Measurements from ENCODE around the gene IVNS1ABP.
A peak's percentile ranks its signal among the peaks of the same experiment; 100 is the strongest.
"Not testable (repeated sequence)": the region's sequence is repeated elsewhere in the genome, so short reads cannot be mapped to it uniquely, and the experiment has no call there.

IVNS1ABP gene

DNA sequence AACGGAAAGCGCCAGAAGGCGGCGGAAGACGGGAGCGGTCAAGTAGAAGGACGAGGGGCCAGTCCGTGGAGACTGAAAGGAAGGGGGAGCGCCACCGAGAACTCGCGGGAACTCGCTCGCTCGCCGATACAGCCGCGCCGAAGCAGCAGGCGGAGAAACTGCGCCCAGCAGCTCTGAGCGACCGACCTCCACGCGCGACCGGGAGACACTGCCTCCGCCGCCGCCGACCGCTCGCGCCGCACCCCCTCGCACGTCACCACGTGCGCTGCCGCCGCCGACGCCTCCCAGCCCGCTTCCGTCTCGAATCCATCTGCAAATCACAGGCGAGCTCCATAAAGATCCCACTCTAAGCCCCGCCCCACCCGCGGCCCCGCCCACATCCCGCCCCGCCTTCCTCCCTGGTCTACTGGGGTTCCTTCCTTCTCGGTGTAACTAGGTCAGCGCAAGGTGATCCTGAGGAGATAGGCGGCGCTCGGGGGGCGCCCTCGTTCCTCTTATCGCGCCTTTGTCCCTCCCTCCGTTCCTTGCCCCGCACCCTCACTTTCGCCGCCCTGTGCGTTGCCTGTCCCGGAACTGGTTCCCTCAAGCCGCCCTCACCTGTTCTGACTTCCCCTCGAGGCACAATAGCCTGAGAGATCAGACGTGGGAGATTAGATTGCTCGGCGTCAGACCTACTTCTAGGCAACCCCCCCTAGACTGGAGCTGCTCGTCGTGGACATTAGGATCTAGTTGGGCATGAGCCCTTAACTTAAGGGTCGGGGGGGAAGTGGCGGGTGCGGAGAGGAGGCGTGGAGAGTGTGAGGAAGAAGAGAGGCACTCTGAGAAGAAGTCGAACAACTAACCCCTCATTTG is at the start of gene IVNS1ABP:
TSS of gene IVNS1ABP (minus strand) at position 210 of the 852 bp plus-strand sequence. CDS start 7,750 bp downstream, outside the sequence.
- DNase-seq (ENCODE audit: low read depth, low spot score), result peak; percentile 81

DNA sequence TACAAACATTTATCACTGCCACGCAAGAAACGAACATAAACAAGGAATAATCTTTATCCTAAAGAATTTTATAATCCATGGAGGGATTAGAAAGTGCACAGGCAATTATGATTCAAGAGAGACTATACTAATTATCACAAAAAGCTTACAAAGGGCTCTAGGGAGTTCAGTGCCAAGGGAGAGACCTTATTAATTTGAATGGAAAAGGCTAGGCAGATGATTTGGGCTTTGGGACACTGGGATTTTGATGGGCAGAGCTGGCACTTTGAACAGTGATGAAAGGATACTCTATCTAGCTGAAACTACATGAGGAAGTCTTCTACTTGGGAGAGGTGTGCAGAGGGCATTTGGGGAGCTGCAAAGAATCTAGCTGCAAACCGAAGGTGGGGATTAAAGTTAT is 48.9 kb upstream of the IVNS1ABP start:
- no peak for DNase-seq (ENCODE audit: low read depth, low spot score)

- DNase-seq (ENCODE audit: low read depth, low spot score), result not testable (repeated sequence)
Observed at GRCh38 chr1:185364528-185364927, 47.5 kb upstream of the IVNS1ABP start.

- no peak for DNase-seq (ENCODE audit: low read depth, low spot score)
Observed at GRCh38 chr1:185363205-185363604, 46.2 kb upstream of the IVNS1ABP start.

DNA sequence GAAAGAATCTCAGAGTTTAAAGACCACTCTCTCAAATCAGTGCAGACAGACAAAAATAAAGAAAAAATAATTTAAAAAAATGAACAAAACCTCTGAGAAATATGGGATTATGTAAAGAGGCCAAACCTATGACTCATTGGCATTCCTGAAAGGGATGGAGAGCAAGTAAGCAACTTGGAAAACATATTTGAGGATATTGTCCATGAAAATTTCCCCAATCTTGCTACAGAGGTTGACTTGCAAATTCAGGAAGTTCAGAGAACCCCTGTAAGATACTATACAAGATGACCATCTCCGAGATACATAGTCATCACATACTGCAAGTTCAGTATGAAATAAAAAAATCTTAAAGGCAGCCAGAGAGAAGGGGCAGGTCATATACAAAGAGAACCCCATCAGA is 43.7 kb upstream of the IVNS1ABP start:
- no peak for DNase-seq (ENCODE audit: low read depth, low spot score)

- no peak for DNase-seq (ENCODE audit: low read depth, low spot score)
Observed at GRCh38 chr1:185358957-185359356, 41.9 kb upstream of the IVNS1ABP start.

DNA sequence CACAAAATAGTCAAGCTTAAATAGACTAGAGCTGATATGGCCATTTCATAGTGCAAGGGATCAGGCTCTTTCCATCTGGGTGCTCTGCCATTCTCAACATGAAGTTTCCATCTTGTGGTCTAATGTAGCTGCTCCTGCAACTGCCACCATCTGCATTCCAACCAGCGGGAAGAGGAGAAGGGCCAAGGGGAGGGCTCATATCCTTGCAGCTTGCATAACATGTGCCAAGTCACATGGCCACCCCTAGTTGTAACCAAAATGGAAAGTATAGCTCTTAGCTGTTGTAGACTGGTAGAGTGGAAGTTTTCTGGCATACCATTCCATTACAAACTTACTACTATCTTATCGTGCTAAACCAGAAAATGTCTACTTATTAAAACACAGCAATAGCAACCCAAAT is 38.9 kb upstream of the IVNS1ABP start:
- no peak for DNase-seq (ENCODE audit: low read depth, low spot score)

DNA sequence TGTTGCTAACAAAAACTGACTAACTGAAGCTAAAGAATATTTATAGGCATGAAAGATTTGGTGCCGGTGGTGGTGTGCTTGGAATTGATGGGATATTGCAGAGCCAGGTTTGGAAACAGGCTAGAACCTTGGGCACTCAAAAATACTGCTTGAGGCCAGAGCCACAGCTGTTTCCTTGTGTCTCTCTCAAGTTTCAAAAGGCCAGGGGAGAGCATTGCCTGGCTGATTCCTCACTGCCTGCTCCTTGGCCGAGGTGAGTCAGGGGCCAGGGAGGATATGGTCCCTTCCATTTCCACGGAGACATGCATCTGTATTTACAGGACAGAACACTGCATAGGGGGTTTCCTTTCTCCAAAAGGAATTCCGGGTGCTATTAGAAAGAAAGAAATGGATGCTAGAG is 36.1 kb upstream of the IVNS1ABP start:
- DNase-seq (ENCODE audit: low read depth, low spot score), result no peak

GRCh38 chr1:185351734-185352466 is 34.9 kb upstream of the IVNS1ABP start:
- DNase-seq (ENCODE audit: low read depth, low spot score), result no peak

DNA sequence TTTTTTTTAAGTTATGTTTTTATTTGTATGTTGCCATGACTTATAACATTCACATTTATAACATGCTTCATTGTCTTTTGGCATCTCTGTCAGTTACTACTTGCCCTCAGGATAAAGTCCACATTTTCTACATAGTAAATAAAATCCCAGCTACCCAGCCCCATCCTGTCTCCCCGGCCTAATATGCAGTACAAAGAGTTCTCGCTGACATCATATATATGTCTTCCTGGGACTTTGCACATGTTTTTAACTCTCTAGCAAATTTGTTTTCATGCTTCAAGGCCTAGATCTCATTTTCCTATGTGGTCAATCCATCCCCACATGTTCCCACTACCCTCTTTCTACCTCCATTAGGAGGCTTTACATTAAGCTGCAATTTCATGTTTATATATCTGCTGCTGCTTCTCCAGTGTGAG is 33.0 kb upstream of the IVNS1ABP start:
- DNase-seq (ENCODE audit: low read depth, low spot score), result no peak

DNA sequence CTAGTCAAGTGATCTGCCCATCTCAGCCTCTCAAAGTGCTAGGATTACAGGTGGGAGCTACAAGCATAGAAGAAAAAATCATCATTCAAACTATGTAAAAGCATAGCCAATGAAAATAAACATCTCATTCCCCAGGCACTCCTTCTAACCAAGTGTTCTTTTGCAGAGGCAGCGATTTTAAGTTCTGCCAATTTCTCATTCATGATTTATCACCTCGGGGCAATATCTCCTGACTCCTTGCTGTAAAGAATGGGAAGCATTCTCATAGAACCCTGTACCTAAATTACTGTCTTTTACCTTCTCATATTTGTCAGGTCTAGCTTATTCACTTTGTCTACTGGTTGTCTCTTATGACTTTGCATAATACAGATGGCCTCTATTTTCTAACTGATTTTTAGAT is 32.5 kb upstream of the IVNS1ABP start:
- DNase-seq (ENCODE audit: low read depth, low spot score), result no peak

GRCh38 chr1:185348985-185349384 is 31.9 kb upstream of the IVNS1ABP start:
- no peak for DNase-seq (ENCODE audit: low read depth, low spot score)

DNA sequence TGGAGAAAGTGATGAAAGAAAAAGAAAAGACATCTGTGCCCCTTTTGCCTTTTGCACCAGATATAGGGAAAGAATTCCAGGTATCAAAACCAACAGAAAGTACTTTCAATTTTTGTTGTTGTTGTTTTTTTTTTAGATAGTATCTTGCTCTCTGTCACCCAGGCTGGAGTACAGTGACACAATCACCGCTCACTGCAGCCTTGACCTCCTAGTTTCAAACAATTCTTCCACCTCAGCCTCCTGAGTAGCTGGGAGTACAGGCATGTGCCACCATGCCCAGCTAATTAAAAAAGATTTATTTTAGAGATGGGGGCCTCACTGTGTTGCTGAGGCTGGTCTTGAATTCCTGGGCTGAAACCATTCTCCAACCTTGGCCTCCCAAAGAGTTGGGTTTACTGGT is 31.3 kb upstream of the IVNS1ABP start:
- DNase-seq (ENCODE audit: low read depth, low spot score), result no peak

GRCh38 chr1:185345913-185346720 is 29.1 kb upstream of the IVNS1ABP start:
- no peak for DNase-seq (ENCODE audit: low read depth, low spot score)

GRCh38 chr1:185343306-185343705 is 26.3 kb upstream of the IVNS1ABP start:
- DNase-seq (ENCODE audit: low read depth, low spot score), result no peak

DNA sequence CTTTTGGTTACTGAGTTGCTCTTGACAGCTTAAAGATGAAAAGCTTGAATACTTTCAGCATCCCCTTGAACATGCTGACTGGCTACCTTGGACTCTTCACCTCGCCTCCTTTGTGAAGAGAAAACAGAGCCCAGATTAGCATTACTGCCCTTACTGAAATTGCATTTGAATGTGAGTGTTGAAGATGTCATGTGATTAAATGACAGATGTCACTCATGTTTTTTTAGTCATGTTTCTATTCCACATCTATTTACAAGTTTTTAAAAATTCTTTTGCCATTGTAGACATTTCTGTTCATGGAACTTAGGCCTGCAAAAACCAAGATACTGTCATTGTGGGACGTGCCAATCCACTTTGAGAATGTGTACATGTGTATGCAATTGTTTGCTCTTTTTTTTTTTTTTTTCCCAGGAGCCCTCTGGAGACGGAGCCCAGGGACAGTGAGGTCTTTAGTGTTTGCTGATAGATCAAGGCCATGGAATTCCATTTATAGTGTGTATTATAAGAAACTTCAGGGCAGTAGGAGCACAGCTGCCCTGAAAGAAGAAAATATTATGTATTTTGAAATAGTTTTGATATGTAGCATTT is 25.7 kb upstream of the IVNS1ABP start:
- DNase-seq (ENCODE audit: low read depth, low spot score), result no peak

DNA sequence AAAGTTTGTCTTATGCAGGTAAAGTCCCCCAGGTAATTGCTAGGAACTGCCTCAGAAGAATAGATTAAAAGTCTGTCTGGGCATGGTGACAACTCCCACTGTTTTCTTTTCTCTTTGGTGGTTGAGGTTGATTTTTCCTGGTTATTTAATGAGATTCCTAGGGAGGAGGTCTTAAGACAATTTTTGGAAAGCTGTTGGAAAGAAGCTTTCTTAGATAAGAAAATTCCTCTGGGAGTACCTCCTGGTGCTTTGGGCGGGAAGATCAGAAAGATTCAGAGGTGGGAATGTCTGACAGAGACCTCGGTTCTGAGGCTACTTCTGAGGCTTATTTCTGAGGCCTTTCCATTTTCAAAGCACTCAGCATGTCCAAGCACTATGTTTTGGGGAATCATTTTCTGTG is 25.0 kb upstream of the IVNS1ABP start:
- no peak for DNase-seq (ENCODE audit: low read depth, low spot score)

DNA sequence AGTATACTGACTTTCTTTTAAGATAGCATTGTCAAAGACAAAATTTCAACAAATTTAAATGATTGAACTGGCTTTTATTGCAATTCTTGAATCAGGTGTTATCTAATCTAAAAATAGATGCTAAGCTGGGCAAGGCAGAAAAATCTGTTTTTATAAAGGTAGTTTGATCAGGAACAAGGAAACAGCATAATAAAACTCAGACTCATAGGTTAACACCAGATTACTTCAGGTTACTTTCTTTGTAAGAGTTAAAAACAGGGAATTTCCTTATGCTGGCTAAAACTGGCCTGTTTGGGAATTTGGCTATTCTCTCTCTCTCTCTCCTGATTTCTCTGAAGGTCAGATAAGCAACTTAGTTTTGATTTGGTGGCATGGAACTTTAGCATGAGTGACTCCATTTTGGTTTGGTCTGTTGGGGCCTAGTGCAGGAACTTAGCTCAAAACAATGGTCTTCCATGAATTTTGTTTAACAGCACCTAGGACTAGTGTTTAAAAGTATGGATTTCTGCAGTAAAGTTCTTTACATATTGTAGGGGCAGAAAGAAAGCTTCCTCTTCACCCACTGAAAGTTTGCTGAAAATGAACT is 24.2 kb upstream of the IVNS1ABP start:
- no peak for DNase-seq (ENCODE audit: low read depth, low spot score)

DNA sequence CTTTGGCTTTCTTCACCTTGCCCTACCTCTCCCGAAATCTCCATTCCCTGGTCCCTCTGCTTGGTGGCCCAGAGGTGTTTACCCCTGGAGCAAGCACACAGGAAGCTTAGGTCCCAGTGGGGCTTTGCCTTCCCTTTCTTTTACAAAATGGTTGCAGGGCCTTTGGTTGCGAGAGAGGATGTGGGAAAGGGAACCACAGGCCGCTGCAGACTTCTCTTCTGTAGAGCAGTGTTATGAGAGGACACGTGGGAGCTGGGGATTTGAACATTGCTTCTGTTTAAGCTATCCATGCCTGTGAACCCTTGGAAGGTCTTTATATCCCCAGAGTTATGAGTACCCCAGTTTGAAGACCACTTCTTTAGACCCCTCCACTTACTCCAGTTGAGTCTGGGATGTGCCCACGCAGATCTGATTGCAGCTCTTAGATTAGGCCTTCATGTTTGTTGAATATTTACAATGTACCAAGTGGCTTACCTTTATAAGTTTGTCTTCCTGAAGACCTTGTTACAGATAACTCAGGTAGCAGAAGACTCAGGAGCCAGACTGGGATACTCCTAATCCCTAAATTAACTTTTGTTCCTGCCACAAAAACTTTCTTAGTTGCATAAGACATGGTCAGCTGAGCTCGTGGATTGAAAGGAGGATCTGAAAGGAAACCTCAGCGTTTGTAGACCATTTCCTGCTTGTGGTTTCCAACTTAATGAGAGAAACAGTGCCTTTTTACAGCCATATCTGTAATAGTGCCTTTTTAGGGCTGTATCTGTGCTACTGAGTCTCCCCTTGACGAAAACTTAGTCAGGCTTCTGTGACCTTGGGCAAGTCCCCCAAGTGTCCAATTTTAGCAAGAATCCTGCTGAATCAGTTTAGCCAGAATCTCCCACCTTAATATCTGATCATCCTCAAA is 21.9 kb upstream of the IVNS1ABP start:
- no peak for DNase-seq (ENCODE audit: low read depth, low spot score)

DNA sequence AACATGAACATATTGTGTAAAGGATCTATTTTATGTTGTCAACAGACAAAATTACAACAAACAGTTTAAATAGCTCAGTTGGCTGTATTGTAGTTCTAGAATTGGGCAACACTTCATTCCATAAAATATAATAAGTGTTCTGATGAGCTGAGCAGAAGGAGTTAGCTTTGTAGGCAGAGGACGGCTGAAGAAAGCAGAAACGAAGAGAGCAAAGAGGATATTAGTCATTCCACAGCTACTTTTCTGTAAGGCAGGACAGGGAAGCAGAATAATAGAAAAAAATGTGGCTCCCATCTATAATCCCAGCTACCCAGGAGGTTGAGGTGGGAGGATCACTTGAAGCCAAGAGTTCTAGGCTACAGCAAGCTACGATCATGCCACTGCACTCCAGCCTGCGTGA is 20.2 kb upstream of the IVNS1ABP start:
- DNase-seq (ENCODE audit: low read depth, low spot score), result no peak

Data from iPS DF 19.7 (cell line).